Ovary (tissue), 9 donors: ENCODE measurements around the gene PNPLA6. TPM values are rescaled to one million over a fixed set of nuclear protein-coding genes. Genes with fewer than 3 reads are reported as not detected.

Source experiments
- DNase-seq, 5 donors: peaks; one replicate each; pipeline ENCODE4 v3.0.0-alpha.2; 2019 to 2020
- H3K27ac ChIP-seq, 2 donors: fragments of 200-600 bp; one replicate each; pipeline versions ENCODE4 v1.5.1 to v1.8.0; 2019 to 2022
- H3K27me3 ChIP-seq: fragments of 200-600 bp; one replicate; pipeline ENCODE4 v1.8.0; 2022
- H3K36me3 ChIP-seq: fragments of 200-600 bp; sonication (generic); one replicate; pipeline ENCODE4 v1.5.1; 2019
- H3K4me1 ChIP-seq: one replicate; pipeline ENCODE4 v1.8.1; 2013; ENCODE audit warnings: mild to moderate bottlenecking, moderate library complexity; ENCODE audit not compliant: insufficient read depth
- H3K4me3 ChIP-seq: fragments of 200-600 bp; sonication (generic); one replicate; pipeline ENCODE4 v1.5.1; 2017
- H3K9me3 ChIP-seq, 2 donors: fragments of 200-600 bp in 1 of 2; sonication (generic) in 1 of 2; one replicate each; pipeline versions ENCODE4 v1.5.1 to v1.8.1; 2013 to 2019; ENCODE audit warnings: mild to moderate bottlenecking in 1 of 2, moderate library complexity in 1 of 2
- EP300 ChIP-seq: sonication (generic); formaldehyde crosslinking; IDR thresholded peaks from one replicate; pipeline ENCODE4 v1.6.1; 2017; ENCODE audit warnings: antibody characterized with exemption
- POLR2A ChIP-seq: fragments of 450-650 bp; IDR thresholded peaks from one replicate; pipeline ENCODE4 v1.6.1; 2017; ENCODE audit warnings: antibody characterized with exemption, mild to moderate bottlenecking, moderate library complexity
- WGBS, 3 donors: extraction: QIAGEN DNeasy Blood & Tissue Kit in 1 of 3; methylation state at CpG; one replicate each; pipeline versions ENCODE4 v1.1.5 to v1.1.7; 2013 to 2017; 5-methylcytosine and 5-hydroxymethylcytosine counted together
- intact Hi-C, 4 donors: fragments of 100-400 bp; cut with DNase I; formaldehyde crosslinking; loops; one replicate each; pipeline versions ENCODE4 v1.11.0 to v1.15.1; 2022 to 2023
- polyA plus RNA-seq, 2 donors: library from polyadenylated mRNA; stranded (reverse); fragments of 200-250 nt in 1 of 2; fragments of 350-450 nt in 1 of 2; fragmentation: Illumina TruSeq in 1 of 2; extraction: RNeasy Lipid Tissue Mini Kit (QIAGEN cat#74804) in 1 of 2; gene quantifications; one replicate each; pipeline ENCODE4 v1.2.3, GENCODE V29; 2013 to 2014
- small RNA-seq: library from RNA; depleted of rRNA; stranded (forward); fragments of <200 nt; gene quantifications from one replicate; pipeline ENCODE3, GENCODE V24; 2016
- total RNA-seq, 7 donors: library from RNA; depleted of rRNA in 2 of 7; stranded (reverse); fragments of >200 nt in 2 of 7; fragmentation: NEBNext Ultra II Directional in 3 of 7; extraction: Animal tissue kit (Norgen Biotek cat#: 25700) in 3 of 7; gene quantifications; one replicate each; pipeline versions ENCODE4 v1.1.0 to v1.2.4, GENCODE V29; 2016 to 2023
- TF ChIP-seq, protein P1 (sequence below), 3 donors: fragments of 450-650 bp in 2 of 3; fragments of 200-600 bp in 1 of 3; IDR thresholded peaks; one replicate each; pipeline versions ENCODE4 v1.5.1 to v1.8.0; 2016 to 2022; ENCODE audit warnings: antibody characterized with exemption in 3 of 3, mild to moderate bottlenecking in 1 of 3
- donor health status: DM: no; HTN: no; CAD: no; lungs with moderate emphysema.
- donor health status: DM: no; HTN: no; CAD: no.
- donor health status: Bipolar disorder and iron deficiency.
- donor health status: DM: yes; HTN: yes; CAD: no.
- donor health status: DM: no; HTN: no; CAD: no.
- donor health status: DM: yes; HTN: yes; CAD: no.

The PNPLA6 gene
- total and polyA plus RNA-seq, 9 donors = 19.0 to 69.1 (median 52.0) TPM

DNA sequence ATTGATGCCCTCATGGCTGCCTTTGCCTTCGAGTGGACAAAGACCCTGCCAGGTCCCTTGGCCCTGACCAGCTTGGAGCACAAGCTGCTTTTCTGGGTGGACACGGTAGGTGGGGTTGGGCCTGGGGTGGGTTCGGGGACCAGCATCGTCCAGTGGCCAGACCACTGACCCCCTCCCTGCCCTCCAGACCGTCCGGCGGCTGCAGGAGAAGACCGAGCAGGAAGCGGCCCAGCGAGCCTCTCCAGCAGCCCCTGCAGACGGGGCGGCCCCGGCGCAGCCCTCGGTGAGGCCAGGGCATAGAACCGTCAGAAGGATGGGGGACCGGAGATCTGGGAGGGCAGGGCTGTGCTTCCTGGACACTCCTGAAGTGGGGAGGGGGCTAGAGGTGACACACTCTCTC, 70.8 kb downstream of the PNPLA6 start:
- Histone ChIP-seq H3K27ac (no peak overlapping the region), H3K9me3 (no peaks in the 10 kb centered on the region), H3K36me3 (no peaks in the 10 kb centered on the region), H3K4me3 (no peak overlapping the region), H3K27me3 (no peaks in the 10 kb centered on the region), H3K4me1 (peaks cover 5% of the 10 kb centered on the region)
- WGBS, 3 donors = 75 to 82% (median 80%) methylated on average over 13 to 17 of the region's 17 CpGs
- no peak for DNase-seq
- intact Hi-C loops = no loop called here
- TF ChIP-seq, protein P1, sequence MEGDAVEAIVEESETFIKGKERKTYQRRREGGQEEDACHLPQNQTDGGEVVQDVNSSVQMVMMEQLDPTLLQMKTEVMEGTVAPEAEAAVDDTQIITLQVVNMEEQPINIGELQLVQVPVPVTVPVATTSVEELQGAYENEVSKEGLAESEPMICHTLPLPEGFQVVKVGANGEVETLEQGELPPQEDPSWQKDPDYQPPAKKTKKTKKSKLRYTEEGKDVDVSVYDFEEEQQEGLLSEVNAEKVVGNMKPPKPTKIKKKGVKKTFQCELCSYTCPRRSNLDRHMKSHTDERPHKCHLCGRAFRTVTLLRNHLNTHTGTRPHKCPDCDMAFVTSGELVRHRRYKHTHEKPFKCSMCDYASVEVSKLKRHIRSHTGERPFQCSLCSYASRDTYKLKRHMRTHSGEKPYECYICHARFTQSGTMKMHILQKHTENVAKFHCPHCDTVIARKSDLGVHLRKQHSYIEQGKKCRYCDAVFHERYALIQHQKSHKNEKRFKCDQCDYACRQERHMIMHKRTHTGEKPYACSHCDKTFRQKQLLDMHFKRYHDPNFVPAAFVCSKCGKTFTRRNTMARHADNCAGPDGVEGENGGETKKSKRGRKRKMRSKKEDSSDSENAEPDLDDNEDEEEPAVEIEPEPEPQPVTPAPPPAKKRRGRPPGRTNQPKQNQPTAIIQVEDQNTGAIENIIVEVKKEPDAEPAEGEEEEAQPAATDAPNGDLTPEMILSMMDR (IDR thresholded peaks at IDR 0.05) = no peak
- no peak for TF ChIP-seq EP300
- TF ChIP-seq POLR2A = no peak

DNA sequence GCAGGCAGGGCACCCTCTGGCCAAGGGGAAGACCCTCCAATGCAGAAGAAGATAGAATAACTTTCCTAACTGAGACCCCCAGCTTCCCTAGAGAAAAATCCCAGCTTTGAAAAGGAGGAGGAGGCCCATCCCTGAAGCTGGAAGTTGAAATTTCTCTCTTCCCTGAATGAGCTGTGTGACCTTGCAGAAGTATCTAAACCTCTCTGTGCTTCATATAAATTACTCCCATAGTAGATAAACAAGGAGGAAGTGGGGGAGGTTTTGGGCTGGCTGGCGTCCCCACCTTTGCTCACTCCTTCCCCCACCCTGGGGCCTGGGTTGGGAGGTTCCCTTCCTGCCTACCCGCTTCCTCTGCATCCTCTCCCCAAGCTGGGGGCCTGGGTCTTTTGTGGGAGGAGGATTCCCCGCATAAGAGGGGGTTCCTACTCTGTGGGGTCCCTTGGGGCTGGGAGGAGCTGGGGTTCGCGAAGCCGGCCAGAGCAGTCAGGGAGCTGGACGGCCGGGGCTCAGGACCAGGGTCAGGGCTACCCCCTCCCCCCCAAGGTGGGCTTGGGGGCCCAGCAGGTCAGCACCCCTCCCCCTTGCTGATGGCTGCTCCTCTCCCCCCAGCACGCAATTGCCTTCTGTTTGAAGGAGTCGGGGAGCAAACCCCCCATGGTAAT, 71.8 kb downstream of the PNPLA6 start:
- no peak overlapping the region for H3K4me3 ChIP-seq
- TF ChIP-seq, protein P1 (IDR thresholded peaks at IDR 0.05) = no peak
- TF ChIP-seq POLR2A (no peak), EP300 (no peak)
- no peak for DNase-seq
- no peaks in the 10 kb centered on the region for H3K9me3 ChIP-seq
- WGBS, 3 donors = 65 to 69% (median 66%) methylated on average over 8 to 10 of the region's 10 CpGs
- no peaks in the 10 kb centered on the region for H3K27me3 ChIP-seq
- intact Hi-C loops = no loop called here
- H3K36me3 ChIP-seq = no peaks in the 10 kb centered on the region
- H3K27ac ChIP-seq = no peak overlapping the region
- H3K4me1 ChIP-seq = peaks cover 3% of the 10 kb centered on the region

DNA sequence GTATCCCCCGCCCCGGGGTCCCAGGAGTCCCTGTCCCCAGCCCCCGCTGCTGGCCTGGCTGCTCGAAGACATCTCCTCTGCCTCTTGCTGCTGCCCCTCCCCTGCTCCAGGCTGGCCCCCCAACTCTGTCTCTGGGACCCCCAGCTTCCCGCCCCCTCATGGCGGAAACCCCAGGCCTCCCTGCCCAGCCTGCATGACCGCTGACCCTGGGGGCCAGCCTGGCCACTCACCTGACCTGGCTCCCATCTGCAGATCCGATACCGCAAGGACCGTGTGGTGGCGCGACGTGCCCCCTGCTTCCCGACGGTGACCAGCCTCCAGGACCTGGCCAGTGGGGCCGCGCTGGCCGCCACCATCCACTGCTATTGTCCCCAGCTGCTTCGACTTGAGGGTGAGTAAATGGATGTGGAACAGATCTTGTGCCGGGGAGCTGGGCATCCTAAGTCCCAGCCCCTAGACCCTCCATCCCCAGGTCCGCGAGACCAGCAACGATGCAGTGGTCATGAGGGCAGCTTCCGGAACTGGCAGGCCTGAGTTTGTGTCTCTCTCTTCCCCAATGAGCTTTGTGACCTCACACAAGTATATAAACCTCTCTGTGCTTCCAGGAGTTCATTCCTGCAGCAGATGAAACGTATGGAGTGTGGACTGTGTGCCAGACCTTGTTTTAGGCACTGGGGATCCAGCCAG, 72.5 kb downstream of the PNPLA6 start:
- H3K9me3 ChIP-seq = no peaks in the 10 kb centered on the region
- TF ChIP-seq EP300 (no peak), POLR2A (no peak)
- TF ChIP-seq, protein P1 (IDR thresholded peaks at IDR 0.05) = no peak
- H3K4me3 ChIP-seq = no peak overlapping the region
- H3K27me3 ChIP-seq = no peaks in the 10 kb centered on the region
- no peaks in the 10 kb centered on the region for H3K4me1 ChIP-seq
- no peak for DNase-seq
- H3K27ac ChIP-seq = no peak overlapping the region
- H3K36me3 ChIP-seq = no peaks in the 10 kb centered on the region
- WGBS, 3 donors = 79 to 86% (median 81%) methylated on average over 21 to 25 of the region's 25 CpGs
- intact Hi-C loops = no loop called here

DNA sequence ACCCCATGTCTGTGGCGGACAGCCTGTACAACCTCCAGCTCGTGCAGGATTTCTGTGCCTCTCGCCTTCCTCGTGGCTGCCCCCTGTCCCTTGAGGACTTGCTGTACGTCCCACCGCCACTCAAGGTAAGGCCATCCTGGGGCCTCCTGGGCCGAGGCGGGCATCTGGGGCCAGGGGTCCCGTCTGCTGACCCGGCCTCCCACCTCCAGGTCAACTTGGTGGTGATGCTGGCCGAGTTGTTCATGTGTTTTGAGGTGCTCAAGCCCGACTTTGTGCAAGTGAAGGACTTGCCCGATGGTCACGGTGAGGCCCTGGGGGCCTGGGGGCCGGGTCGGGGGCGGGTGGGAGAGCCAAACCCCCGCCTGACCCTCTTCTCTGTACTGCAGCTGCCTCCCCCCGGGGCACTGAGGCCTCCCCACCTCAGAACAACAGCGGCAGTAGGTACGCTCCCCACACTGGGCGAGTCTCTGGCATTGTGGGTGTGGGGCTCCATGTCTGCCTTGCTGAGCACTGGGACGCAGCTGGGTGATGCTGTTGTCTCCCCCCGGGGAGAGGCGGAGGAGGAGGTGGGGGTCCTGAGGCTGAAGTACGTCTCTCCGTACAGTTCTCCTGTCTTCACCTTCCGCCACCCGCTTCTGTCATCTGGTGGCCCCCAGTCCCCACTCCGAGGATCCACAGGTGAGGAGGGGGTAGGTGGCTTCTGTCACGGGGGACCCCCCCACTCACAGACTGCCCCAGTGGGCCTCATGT, 75.1 kb downstream of the PNPLA6 start:
- Histone ChIP-seq H3K4me1 (no peaks in the 10 kb centered on the region), H3K27me3 (no peaks in the 10 kb centered on the region), H3K9me3 (no peaks in the 10 kb centered on the region), H3K36me3 (no peaks in the 10 kb centered on the region), H3K4me3 (no peak overlapping the region), H3K27ac (no peak overlapping the region)
- no peak for DNase-seq
- TF ChIP-seq, protein P1 (IDR thresholded peaks at IDR 0.05) = no peak
- TF ChIP-seq EP300 (no peak), POLR2A (no peak)
- intact Hi-C loops = no loop called here
- 76 to 86% (median 78%) methylated on average over 27 to 31 of the region's 31 CpGs for whole genome bisulfite sequencing, 3 donors

Small RNAs within 50 kb of the gene (small RNA-seq; reads per million reads assigned to genes)
- not detected for gene AC008878.2

Other genes starting within 250 kb of the PNPLA6 start
- 100 to 1,000 TPM in 4 of 7 donors, 10 to 100 TPM in 3; 77.2 to 203 (median 113) TPM for gene INSR, start 241.3 kb upstream of the PNPLA6 start, total RNA-seq
- 10 to 100 TPM; 30.2 to 42.2 TPM for gene INSR, start 241.3 kb upstream of the PNPLA6 start, polyA plus RNA-seq
- 10 to 100 TPM; 16.0 to 31.6 (median 25.1) TPM for gene ARHGEF18, start 186.8 kb upstream of the PNPLA6 start, total RNA-seq
- gene ARHGEF18, start 186.8 kb upstream of the PNPLA6 start, polyA plus RNA-seq = 10 to 100 TPM in 1 of 2 donors, 1 to 10 TPM in 1; 2.5 to 15.3 TPM
- 1 to 10 TPM; 2.8 to 5.1 (median 3.7) TPM for gene PEX11G, start 46.7 kb upstream of the PNPLA6 start, total RNA-seq
- gene PEX11G, start 46.7 kb upstream of the PNPLA6 start, polyA plus RNA-seq = 1 to 10 TPM in 1 of 2 donors, under 1 TPM in 1; 0.40 to 6.0 TPM
- 100 to 1,000 TPM in 2 of 7 donors, 10 to 100 TPM in 5; 55.0 to 112 (median 88.2) TPM for gene ZNF358, start 19.6 kb upstream of the PNPLA6 start, total RNA-seq
- gene ZNF358, start 19.6 kb upstream of the PNPLA6 start, polyA plus RNA-seq = 10 to 100 TPM in 1 of 2 donors, 1 to 10 TPM in 1; 9.2 to 91.7 TPM
- gene MCOLN1, start 13.1 kb upstream of the PNPLA6 start, total RNA-seq = 10 to 100 TPM in 6 of 7 donors, 1 to 10 TPM in 1; 9.2 to 18.9 (median 13.6) TPM
- 10 to 100 TPM in 1 of 2 donors, 1 to 10 TPM in 1; 6.1 to 20.4 TPM for gene MCOLN1, start 13.1 kb upstream of the PNPLA6 start, polyA plus RNA-seq
- 1 to 10 TPM in 4 of 7 donors, under 1 TPM in 3; 0.08 to 8.2 (median 1.9) TPM for gene CAMSAP3, start 60.1 kb downstream of the PNPLA6 start, total RNA-seq
- gene CAMSAP3, start 60.1 kb downstream of the PNPLA6 start, polyA plus RNA-seq = 1 to 10 TPM in 1 of 2 donors, under 1 TPM in 1; 0.57 to 1.4 TPM
- gene XAB2, start 93.8 kb downstream of the PNPLA6 start, total RNA-seq = 10 to 100 TPM; 39.5 to 71.7 (median 50.8) TPM
- 10 to 100 TPM in 1 of 2 donors, 1 to 10 TPM in 1; 4.2 to 63.0 TPM for gene XAB2, start 93.8 kb downstream of the PNPLA6 start, polyA plus RNA-seq
- 10 to 100 TPM; 11.9 to 77.8 (median 58.3) TPM for gene PET100, start 94.1 kb downstream of the PNPLA6 start, total RNA-seq
- 10 to 100 TPM; 44.6 to 53.7 TPM for gene PET100, start 94.1 kb downstream of the PNPLA6 start, polyA plus RNA-seq
- gene PCP2, start 98.0 kb downstream of the PNPLA6 start, total RNA-seq = under 1 TPM in 2 of 7 donors, not detected in 5; 0.38 to 0.50 TPM
- gene PCP2, start 98.0 kb downstream of the PNPLA6 start, polyA plus RNA-seq = under 1 TPM in 1 of 2 donors, not detected in 1; 0.40 TPM
- gene STXBP2, start 101.4 kb downstream of the PNPLA6 start, total RNA-seq = 10 to 100 TPM in 4 of 7 donors, 1 to 10 TPM in 3; 4.9 to 35.6 (median 11.4) TPM
- gene STXBP2, start 101.4 kb downstream of the PNPLA6 start, polyA plus RNA-seq = 10 to 100 TPM in 1 of 2 donors, 1 to 10 TPM in 1; 8.2 to 25.0 TPM
- under 1 TPM in 1 of 7 donors, not detected in 6; 0.52 TPM for gene RETN, start 133.3 kb downstream of the PNPLA6 start, total RNA-seq
- under 1 TPM; 0.46 to 0.48 TPM for gene RETN, start 133.3 kb downstream of the PNPLA6 start, polyA plus RNA-seq
- gene MCEMP1, start 141.4 kb downstream of the PNPLA6 start, total RNA-seq = under 1 TPM in 3 of 7 donors, not detected in 4; 0.23 to 0.83 (median 0.27) TPM
- under 1 TPM in 1 of 2 donors, not detected in 1; 0.06 TPM for gene MCEMP1, start 141.4 kb downstream of the PNPLA6 start, polyA plus RNA-seq
- 100 to 1,000 TPM in 1 of 7 donors, 10 to 100 TPM in 6; 44.0 to 111 (median 69.3) TPM for gene TRAPPC5, start 145.1 kb downstream of the PNPLA6 start, total RNA-seq
- gene TRAPPC5, start 145.1 kb downstream of the PNPLA6 start, polyA plus RNA-seq = 10 to 100 TPM in 1 of 2 donors, under 1 TPM in 1; 0.32 to 57.2 TPM
- under 1 TPM in 1 of 7 donors, not detected in 6; 0.38 TPM for gene FCER2, start 166.4 kb downstream of the PNPLA6 start, total RNA-seq
- gene FCER2, start 166.4 kb downstream of the PNPLA6 start, polyA plus RNA-seq = 1 to 10 TPM in 1 of 2 donors, under 1 TPM in 1; 0.08 to 1.1 TPM
- 1 to 10 TPM in 1 of 7 donors, under 1 TPM in 5, not detected in 1; 0.33 to 1.4 (median 0.46) TPM for gene CLEC4G, start 196.4 kb downstream of the PNPLA6 start, total RNA-seq
- under 1 TPM; 0.27 to 0.71 TPM for gene CLEC4G, start 196.4 kb downstream of the PNPLA6 start, polyA plus RNA-seq
- 1 to 10 TPM in 6 of 7 donors, under 1 TPM in 1; 0.48 to 3.9 (median 1.7) TPM for gene CD209, start 211.8 kb downstream of the PNPLA6 start, total RNA-seq
- gene CD209, start 211.8 kb downstream of the PNPLA6 start, polyA plus RNA-seq = 10 to 100 TPM in 1 of 2 donors, under 1 TPM in 1; 0.85 to 26.1 TPM
- gene CLEC4M, start 227.5 kb downstream of the PNPLA6 start, total RNA-seq = 10 to 100 TPM in 1 of 7 donors, 1 to 10 TPM in 5, under 1 TPM in 1; 0.65 to 19.8 (median 2.9) TPM
- 1 to 10 TPM; 3.6 to 7.2 TPM for gene CLEC4M, start 227.5 kb downstream of the PNPLA6 start, polyA plus RNA-seq